ENCODE data around the gene ABCG2. TPM values are rescaled to one million over a fixed set of nuclear protein-coding genes. Genes with fewer than 3 reads are reported as not detected.

ABCG2 gene
- total and polyA plus RNA-seq, 2 of the 4 experiments (the other 2 are of a cell fraction): 0.50 to 1.1 TPM

DNA sequence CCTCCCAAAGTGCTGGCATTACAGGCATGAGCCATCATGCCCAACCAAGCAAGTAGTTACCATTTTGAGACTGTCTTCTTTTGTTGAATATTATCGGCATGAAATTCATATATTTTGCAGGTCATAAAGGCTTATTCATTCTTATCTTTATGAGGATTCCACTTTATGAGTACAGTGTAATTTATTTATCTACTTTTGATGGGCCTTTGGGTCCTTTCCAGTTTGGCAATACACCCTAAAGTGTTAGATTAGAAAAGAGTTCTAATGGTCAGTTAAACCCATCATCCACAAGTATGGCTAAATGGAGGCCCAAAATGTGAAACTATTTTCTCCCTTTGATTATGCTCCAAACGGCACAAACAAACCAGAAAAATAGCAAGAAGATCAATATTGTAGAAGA, 10.9 kb upstream of the ABCG2 start:
- DNase-seq (no peak), ATAC-seq (ENCODE audit: low read depth) (no peak)
- Histone ChIP-seq H3K9ac (ENCODE audit: low read depth, low read length) (no peak overlapping the region), H2AK5ac (ENCODE audit: low read depth, low read length) (no peak overlapping the region), H3K4me2 (ENCODE audit: low read depth, low read length) (no peak overlapping the region), H3K18ac (ENCODE audit: low read depth, low read length) (no peak overlapping the region), H3K4me1 (ENCODE audit: control insufficient read depth, insufficient read depth, low read length) (no peaks in the 10 kb centered on the region), H3K9me3 (ENCODE audit: control insufficient read depth, insufficient read depth, low read length) (no peaks in the 10 kb centered on the region), H4K20me1 (ENCODE audit: insufficient read depth, low read length) (no peaks in the 10 kb centered on the region), H2BK20ac (ENCODE audit: low read depth, low read length) (no peak overlapping the region), H3K27me3 (ENCODE audit: control insufficient read depth, insufficient read depth, low read length) (no peaks in the 10 kb centered on the region), H2BK120ac (ENCODE audit: low read depth, low read length) (no peak overlapping the region), H3K14ac (replicated peaks; ENCODE audit: low read depth, low read length) (no peak overlapping the region), H3K4me3 (ENCODE audit: insufficient read depth, low read depth, low read length) (no peak overlapping the region), H3K4ac (ENCODE audit: low read depth, low read length) (no peak overlapping the region), H2AFZ (replicated peaks; ENCODE audit: low read length, poor library complexity) (no peak overlapping the region), H3K27ac (ENCODE audit: insufficient read depth, low read length) (no peak overlapping the region), H3K9me1 (ENCODE audit: insufficient read depth, low read length) (no peaks in the 10 kb centered on the region), H2BK5ac (ENCODE audit: low read depth, low read length, poor library complexity, severe bottlenecking) (no peak overlapping the region), H3K56ac (ENCODE audit: extremely low read depth, insufficient read depth, low read length) (no peak overlapping the region), H2AK9ac (replicated peaks; ENCODE audit: low read depth, low read length, poor library complexity) (no peak overlapping the region), H3K23ac (ENCODE audit: low read depth, low read length) (no peak overlapping the region), H2BK15ac (ENCODE audit: low read depth, low read length) (no peak overlapping the region), H3K36me3 (ENCODE audit: control insufficient read depth, insufficient read depth, low read length) (no peaks in the 10 kb centered on the region), H4K8ac (ENCODE audit: low read depth in 2 of 2, low read length in 2 of 2) (no peak overlapping the region), H4K91ac (ENCODE audit: insufficient read depth, low read depth, low read length) (no peak overlapping the region), H4K5ac (ENCODE audit: low read depth, low read length) (no peak overlapping the region), H3K79me1 (ENCODE audit: low read depth in 1 of 2, low read length in 2 of 2) (no peaks in the 10 kb centered on the region)
- CTCF ChIA-PET: no interaction called here
- TF ChIP-seq MAZ (IDR thresholded peaks at IDR 0.05; ENCODE audit: borderline replicate concordance, low read depth, low read length) (no peak), BHLHE40 (IDR thresholded peaks at IDR 0.05; ENCODE audit: low read depth, low read length) (no peak)
- WGBS, 2 experiments (ENCODE audit: extremely low coverage in 2 of 2, insufficient read length in 1 of 2): no CpG with 5 or more reads among the region's 2 CpGs
- dilution Hi-C loops (cut with HindIII; ENCODE audit: low sequenced_read_pairs, unreplicated experiment): no loop called here
- no TSS peak for BruUV-seq (replicated peaks)
- intact Hi-C loops (cut with micrococcal nuclease): no loop called here
- in situ Hi-C loops (cut with MboI; ENCODE audit: low sequenced_read_pairs): no loop called here
- POLR2A ChIA-PET (ENCODE audit: unreplicated experiment): no interaction called here

All from IMR-90 (cell line).